CD4-positive, alpha-beta T cell treated with Interleukin-12 subunit alpha and Interleukin-12 subunit beta, for 1 hour (primary cell): Measurements from ENCODE around the gene PLXNB2.

Experiments used
- DNase-seq: peaks from one replicate; pipeline ENCODE4 v3.0.0-alpha.2; 2020

Gene PLXNB2

GRCh38 chr22:50225200-50225969 lies 82.1 kb downstream of the PLXNB2 start:
- no peak for DNase-seq
